HG02970 (cell line): Measurements from ENCODE around the gene SLC22A6.

ENCODE experiments used
- ATAC-seq: cut with Tn5 transposase; IDR thresholded peaks from one replicate; pipeline ENCODE4 v1.9.1; 2021; ENCODE audit warnings: mild to moderate bottlenecking, moderate library complexity, moderate number of reproducible peaks; ENCODE audit not compliant: unreplicated experiment, low FRiP score

The SLC22A6 gene, protein sequence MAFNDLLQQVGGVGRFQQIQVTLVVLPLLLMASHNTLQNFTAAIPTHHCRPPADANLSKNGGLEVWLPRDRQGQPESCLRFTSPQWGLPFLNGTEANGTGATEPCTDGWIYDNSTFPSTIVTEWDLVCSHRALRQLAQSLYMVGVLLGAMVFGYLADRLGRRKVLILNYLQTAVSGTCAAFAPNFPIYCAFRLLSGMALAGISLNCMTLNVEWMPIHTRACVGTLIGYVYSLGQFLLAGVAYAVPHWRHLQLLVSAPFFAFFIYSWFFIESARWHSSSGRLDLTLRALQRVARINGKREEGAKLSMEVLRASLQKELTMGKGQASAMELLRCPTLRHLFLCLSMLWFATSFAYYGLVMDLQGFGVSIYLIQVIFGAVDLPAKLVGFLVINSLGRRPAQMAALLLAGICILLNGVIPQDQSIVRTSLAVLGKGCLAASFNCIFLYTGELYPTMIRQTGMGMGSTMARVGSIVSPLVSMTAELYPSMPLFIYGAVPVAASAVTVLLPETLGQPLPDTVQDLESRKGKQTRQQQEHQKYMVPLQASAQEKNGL

DNA sequence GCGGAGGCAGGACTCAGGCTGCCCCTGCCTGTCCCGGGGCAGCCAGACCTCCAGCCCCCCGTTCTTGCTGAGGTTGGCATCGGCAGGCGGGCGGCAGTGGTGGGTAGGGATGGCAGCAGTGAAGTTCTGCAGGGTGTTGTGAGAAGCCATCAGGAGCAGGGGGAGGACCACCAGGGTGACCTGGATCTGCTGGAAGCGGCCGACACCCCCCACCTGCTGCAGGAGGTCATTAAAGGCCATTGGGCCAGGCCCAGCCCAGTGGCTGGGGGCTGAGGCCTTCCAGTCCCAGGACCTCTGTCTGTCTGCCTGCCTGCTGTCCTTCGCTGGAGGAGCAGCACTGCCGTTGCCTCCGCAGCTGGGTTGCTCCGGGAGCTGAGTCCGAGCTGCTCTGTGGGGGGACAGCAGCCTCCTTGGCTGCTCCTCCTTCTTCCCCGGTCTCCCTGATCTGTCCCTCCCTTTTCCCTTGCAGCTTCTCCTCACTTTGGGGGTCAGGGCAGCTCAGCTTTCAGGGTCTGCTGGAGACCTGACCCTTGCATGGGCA is at the start of gene SLC22A6:
Gene SLC22A6 (minus strand): TSS at position 517 of the 541 bp plus-strand sequence. CDS start 277 bp downstream, at position 240.
- ATAC-seq: no peak

DNA sequence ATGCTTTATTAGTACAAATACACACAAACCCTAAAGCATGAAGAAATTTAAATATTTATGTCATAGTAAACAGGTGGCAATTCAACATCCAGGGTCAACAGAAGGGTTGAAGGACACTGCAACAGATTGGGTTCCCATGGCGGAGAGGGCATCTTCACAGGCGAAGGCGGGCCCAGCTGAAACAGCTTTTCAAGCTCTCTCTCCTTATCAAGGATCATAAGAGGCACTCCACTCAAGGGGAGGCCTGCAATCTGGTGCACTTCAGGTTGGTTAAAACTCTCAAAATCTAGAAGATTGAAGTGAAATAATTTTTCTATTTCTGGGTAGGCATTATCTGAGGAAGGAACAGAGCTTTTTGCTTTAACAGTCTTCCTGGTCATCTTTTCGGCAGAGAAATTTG is 47.7 kb upstream of the SLC22A6 start:
- no peak for ATAC-seq

DNA sequence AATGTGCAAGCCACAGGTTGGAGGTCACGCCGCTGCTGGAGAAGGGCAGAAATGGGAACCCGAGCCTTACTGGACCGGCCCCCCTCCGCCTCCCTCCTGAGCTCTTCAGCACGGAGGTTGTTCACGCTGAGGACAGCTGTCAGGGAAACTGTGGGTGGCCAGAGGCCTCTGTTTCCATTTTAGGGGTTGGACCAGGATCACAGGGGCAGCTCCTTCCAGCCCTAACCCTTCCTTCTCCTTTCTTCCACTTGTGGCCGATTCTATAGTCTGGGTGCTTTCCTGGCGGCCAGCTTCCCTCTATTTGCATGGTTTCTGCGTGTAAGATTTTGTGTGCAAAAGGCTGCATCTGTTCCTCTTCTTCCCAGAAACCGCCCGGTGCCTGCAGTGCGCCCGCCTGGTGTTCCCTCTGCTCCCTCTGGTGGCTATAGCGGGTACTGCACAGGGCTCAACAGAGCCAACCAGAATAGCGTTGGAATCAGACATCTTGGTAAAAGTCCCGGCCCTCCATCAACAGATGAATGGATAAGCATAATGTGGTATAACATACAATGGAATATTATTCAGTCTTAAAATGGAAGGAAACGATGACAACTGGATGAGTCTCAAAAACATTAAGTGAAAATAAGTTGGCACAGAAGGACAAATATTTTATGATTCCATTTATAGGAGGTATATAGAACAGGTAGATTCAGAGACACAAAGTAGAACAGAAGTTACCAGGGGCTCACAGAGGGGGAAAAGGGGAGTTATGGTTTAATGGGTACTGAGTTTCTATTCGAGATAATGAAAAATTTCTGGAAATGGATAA is 39.3 kb upstream of the SLC22A6 start:
- no peak for ATAC-seq

DNA sequence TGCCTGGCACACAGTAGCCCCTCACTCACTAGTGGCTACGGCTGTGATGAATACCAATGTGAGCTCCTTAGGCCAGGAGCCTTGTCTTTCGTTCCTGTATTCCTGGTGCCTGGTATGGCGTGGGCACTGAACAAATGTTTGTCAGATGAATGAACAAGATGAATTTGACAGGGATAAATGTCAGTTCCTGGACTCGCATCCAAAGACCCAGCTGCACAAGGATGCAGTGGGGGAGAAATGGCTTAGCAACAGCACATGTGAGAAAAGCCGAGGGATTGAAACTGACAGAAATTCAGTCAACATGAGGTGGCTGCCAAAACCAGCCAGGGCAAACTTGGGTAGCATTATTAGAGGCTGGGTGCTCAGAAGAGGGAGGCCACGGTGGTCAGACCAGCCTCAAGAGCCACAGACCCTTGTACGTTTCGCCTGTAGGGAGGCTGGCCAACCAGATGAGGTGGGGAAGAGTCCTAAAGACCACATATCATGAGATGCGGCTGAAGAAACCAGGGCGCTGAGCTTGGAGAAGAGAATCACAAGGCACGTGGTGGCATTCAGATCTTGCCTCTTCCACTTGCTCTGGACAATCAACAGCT is 38.6 kb upstream of the SLC22A6 start:
- ATAC-seq: no peak

DNA sequence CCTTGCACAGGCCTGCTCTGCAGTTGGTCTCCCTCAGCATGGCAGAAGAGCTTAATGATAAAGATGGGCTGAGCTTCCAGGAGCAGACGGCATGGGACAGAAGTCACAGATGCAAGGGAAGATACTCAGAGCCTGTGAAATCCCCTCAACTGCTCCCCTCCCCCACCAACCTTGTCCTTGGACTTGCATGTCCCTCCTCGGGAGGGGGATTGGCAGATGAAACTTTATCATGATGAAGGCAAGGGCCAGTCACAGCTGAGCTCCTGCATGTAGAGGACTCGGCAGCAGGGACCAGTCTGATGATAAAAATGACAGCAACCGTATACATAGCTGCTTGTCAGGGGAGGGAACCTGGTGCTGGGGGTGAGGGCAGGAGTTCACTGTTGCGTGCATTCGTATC is 37.7 kb upstream of the SLC22A6 start:
- no peak for ATAC-seq

DNA sequence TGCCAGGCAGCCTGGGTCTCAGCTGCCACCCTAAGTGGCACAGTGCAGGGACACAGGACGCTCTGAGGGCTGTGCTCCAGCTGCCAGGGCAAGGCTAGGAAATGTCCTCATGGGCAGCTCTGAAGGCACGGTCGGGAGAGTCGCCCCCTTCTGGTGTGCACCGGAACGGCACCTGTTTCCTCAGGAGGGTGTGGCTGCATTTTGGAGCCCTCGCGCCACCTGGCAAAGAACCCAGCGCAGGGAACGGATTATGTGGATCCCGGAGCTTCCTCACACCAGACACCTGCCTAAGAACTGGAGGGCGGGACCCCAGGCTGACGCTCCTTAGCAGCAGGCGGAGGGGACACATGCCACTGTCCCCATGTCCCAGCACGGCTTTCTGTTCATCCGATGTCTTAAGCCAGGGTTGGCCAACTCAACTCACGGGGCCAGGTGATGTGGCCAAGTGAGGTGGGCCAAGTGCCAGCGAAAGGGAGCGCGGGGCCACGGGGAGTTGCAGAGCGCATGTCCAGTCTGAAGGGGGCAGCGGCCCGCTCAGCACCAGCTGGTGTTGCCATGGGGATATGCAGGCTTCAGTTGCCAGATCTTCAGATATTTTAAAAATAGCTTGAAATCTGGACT is 36.0 kb upstream of the SLC22A6 start:
- no peak for ATAC-seq

DNA sequence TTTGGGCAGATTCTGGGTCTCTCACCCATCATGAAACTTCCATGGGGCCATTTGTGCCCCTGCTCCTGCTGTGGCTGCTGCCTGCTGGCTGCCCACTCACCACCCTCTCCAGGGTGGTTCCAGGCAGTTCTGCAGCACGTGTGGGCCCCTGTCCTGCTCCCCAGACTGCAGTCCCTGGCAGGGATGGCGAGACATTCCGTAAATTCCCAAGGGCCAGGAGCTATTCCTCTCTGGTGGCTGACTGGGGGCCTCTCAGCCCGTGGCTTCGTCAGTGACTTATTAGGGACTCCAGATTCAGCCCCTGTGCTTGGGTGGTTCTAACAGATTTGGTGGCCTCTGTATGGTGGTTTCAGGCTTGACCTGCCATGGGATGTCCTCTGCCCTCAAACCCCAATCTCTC is 34.7 kb upstream of the SLC22A6 start:
- no peak for ATAC-seq

DNA sequence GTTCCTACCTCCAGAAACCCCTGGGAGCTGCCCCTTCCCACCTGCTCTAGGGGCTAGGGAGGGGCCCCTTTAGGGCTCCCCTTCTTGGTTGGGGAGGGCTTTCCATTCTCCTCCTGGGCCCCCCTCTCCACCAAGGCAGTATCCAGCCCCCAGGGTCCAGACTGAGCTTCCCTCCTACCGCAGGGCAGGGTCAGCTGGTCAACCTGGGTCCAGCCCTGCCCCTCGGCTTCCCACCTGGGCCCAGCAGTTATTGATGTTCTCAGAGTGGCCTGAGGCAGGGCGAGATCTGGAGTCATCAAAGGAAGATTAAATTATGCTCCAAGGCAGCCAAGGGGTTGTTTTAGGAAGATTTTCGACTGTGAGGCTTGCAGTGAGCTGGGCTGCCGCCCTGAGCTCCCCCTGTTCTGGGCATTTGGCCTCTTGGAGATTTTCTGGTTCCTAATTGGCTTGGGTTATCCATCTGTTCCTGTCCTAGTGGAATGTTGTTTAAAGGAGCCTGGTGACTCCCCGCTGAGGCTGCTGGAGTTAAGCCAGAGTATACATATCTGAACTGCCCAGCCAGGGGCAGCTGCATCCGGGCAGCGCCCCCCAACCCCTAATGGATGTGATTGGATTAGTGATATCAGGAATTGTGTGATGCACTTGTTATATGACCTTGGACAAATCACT is 32.7 kb upstream of the SLC22A6 start:
- no peak for ATAC-seq

DNA sequence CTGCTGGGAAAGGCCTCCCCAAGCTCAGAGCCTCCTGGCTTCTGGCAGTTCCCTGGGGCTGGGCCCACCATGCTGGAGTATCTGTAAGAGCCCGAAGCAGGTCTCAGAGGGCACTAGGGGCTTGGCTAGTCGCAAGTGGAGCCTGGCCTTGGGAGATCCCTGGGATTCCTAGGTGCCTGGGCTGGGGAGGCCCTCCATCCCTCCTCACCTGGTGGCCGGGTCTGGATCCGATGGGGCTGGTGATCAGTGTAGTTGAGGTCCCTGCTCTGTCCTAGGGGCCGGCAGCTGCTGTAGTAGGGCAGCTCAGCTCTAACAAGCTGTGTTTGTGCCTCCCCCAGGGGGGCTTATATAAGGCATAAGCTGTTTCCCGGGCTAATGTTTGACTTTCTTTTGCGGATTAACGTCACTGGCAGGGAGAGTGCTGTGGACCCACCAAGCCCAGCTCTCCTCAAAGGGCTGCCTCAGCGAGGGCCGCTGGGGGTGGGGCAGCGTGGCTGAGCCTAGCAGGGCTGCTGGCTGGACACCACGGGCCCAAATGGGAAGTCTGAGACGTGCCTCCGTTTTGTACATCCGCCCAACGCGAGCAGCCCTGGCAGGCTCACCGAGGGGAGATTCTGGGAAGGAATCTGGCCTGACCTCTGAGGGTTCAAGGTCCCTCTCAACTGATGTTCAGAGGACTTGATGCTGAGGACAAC is 30.9 kb upstream of the SLC22A6 start, which contains the start of gene SLC22A8:
Gene SLC22A8 (minus strand): TSS at position 321 of the 695 bp plus-strand sequence. CDS start 883 bp downstream, outside the sequence.
- ATAC-seq: no peak

DNA sequence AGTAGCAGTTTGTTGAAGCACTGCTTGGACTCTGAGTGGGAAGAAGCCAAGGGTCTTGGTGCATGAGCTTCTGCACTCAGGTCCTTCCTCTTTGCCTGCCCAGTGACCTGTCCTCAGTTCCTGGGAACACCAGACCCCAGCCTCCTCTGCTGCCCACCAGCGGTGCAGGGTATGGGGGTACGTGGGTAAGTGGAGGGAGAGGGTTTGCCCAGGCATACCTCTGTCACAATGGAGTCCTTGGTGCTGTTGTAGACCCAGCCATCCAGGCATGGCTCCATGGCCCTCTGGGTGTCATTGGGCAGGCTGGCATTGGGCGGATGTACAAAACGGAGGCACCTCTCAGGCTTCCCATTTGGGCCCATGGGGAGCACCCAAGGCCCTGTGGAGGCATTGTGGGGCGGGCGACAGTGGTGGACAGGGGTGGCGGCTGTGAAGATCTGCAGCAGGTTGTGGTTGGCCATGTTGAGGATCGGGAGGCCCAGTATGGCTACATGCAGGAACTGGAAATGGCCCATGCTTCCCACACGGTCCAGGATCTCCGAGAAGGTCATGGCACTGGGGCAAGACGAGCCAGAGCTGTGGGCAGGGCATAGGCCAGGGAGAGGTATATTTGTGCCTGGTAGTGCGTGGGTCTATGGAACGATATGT is 29.8 kb upstream of the SLC22A6 start:
- no peak for ATAC-seq

DNA sequence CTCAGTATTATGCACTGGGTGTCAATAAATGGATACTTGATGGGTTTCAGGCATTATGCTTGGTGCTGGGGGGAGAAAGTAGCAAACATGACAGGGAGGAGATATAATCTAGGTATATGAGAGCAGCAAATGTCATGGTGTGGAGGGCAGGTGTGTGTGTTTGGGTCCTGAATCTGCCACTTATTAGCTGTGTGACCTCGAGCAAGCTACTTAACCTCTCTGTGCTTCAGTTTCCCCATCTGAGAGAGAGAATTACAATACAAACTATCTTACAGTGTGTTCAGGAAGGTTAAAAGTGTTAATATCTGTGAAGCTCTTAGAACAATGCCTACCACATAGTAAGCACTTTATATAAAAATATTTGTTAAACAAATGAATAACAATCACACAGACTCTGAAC is 28.1 kb upstream of the SLC22A6 start:
- ATAC-seq: no peak

DNA sequence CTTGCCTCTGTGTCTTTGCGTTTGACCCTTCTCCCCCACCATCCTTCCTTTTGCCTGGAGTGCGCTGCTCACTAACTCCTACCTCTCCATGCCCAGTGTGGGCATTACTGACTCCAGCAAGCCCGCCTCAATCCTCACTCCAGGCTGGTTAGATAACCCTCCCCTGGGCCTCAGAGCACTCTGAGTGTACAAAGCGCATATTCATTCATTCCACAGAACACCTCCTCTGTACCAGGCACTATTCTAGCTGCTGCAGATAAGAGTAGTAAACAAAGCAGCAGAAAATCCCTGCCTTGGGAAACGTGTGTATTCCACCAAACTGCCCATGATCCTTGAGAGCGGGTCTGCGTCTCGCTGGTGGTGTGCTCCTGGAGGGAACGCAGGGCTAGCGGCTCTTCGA is 27.7 kb upstream of the SLC22A6 start:
- ATAC-seq: no peak

DNA sequence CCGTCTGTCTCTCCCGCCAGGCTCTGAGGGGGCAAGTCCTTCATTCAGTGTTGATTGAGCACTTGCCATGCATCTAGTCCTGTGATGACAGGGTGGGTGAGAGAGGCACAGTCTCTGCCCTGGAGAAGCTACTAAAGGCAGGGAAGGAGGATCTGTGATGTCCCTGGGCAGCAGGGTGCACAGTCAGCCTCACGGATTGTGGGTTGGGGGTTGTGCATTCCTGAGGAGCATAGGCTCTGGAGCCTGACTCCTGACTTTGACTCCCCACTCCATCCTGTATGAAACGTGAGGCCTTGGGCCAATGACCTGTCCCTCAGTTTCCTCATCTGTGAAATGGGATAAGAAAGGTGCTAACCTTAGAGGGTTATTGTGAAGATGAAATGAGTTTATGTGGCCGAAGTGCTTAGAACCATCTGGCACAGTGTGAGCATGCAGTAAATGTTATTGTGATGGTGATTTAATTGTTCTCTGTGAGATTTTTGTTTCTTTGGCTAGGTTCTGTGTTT is 26.2 kb upstream of the SLC22A6 start:
- ATAC-seq: no peak

DNA sequence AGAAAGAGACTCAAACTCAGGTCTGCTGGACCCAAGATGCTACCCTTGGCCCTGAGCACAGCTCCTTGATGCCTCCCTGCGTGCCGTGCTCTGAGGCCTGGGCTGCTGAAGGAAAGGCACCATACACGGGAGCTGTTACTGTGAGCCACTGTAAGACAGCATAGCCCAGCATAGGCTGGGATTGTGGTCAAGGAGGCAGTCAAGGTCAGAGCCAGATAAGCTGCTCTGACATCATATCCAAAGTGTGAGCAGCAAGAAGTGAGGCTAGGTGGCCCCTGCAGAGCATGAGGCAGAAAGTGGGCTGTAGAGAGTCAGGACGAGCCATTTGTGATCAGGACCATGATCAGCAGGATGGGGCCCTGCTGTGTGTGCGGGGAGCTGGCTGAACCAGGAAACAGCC is 23.2 kb upstream of the SLC22A6 start:
- ATAC-seq: no peak

DNA sequence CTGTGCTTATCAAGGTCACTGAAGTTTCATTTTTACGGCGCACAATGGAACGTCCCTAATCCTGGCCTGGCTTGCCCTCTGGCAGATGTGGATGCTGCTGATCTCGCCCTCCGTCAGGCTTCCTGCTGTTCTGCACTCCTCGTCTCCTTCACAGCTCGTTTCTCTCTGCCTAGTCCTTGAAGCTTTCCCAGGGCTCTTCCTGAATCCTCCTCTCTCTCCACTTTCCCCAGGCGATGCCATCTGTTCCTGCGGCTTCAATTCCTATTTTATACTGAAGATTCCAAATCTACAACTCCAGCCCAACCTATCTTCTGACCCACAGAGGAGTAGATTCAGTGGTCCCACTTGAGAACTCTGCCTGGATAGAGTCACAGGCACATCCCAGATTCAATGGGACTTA is 16.7 kb upstream of the SLC22A6 start:
- ATAC-seq: no peak

DNA sequence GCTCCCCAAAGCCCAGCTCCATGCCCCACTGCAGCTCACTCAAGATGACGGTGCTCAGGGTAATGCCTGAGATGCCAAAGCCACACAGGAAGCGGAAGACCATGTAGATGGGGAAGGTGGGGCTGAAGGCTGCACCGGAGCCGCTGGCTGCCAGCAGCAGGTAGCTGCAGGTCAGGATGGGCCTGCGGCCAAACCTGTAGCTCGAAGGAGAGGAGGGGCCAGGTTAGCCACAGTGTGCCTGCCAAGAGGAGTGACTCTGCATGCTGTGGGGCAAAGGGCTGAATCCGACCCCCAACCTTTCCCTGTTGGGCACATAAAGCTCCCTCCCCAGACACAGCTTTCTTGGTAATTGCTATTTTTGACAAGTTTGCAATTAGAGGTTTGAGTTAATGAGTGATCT is 14.9 kb upstream of the SLC22A6 start:
- no peak for ATAC-seq

DNA sequence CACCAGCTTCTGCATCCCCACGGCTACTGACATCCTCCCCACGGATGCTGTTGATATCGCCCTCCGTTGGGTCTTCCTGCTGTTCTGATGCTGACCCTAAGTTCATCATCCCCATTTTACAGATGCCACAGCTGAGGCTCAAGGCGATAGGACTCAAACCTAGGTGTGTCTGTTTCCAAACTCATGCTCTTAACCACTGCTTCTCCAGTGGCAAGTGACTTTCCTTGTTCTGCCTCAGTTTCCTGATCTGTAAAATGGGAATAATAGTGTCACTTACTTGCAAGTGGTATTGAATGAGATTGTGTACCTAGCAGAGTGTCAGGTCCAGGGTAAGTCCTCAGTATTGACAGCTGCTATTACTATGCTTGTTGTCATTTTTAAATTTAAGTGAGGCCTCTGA is 14.4 kb upstream of the SLC22A6 start:
- ATAC-seq: no peak

DNA sequence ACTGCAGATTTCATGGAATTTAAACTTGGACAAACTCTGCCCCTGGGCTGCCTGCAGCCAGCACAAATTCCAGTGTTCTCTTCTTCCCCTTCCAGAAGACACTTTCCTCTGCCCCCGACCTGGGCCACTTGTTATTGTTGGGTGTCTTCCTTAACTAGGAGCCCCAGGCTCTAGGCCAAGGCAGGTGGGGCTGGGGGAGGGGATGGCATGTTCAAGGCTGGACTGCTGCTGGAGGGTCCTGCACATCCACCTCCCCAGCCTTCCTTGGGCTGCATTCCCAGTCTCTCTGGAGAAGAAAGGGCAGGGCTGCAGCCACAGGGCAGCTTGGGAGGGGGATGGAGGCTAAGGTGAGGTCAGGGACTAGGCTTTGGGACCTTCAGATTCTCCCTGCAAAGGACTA is 11.5 kb upstream of the SLC22A6 start:
- no peak for ATAC-seq
